ENCODE results near the gene PPY. TPM values are rescaled to one million over a fixed set of nuclear protein-coding genes. Genes with fewer than 3 reads are reported as not detected.

PPY gene
- total RNA-seq, 1 experiment from 2014 or later: not detected

- Histone ChIP-seq H3K27me3 (ENCODE audit: control insufficient read depth, insufficient read depth, low read length) (no peaks in the 10 kb centered on the region), H3K4me1 (ENCODE audit: control insufficient read depth, insufficient read depth, low read length) (no peaks in the 10 kb centered on the region), H3K27ac (ENCODE audit: low read length) (no peak overlapping the region), H3K36me3 (ENCODE audit: control insufficient read depth, insufficient read depth, low read length) (no peaks in the 10 kb centered on the region), H3K4me3 (ENCODE audit: low read depth in 2 of 2, low read length in 2 of 2) (no peak overlapping the region), H3K9me3 (ENCODE audit: control insufficient read depth, insufficient read depth, low read depth, low read length) (no peaks in the 10 kb centered on the region)
- intact Hi-C loops (cut with micrococcal nuclease; ENCODE audit: unreplicated experiment) (no loop called here), in situ Hi-C loops (cut with HindIII; ENCODE audit: low pct_unique_long_range_greater_than_20kb, low sequenced_read_pairs) (no loop called here)
- CTCF ChIA-PET: no interaction called here
- DNase-seq (ENCODE audit: low read depth, low spot score): no peak
- no TSS peak for BruUV-seq (replicated peaks)
- TF ChIP-seq CTCF (IDR thresholded peaks at IDR 0.05) (no peak), SIN3A (IDR thresholded peaks at IDR 0.05; ENCODE audit: borderline replicate concordance, insufficient read depth, low read depth, low read length) (no peak), TCF7L2 (IDR thresholded peaks at IDR 0.05; ENCODE audit: low read depth, low read length) (no peak), REST (IDR thresholded peaks at IDR 0.05; ENCODE audit: insufficient read depth in 1 of 2, low read depth in 2 of 2, low read length in 1 of 2) (no peak)
- POLR2A ChIA-PET: no interaction called here
- no peak for ATAC-seq
Observed at GRCh38 chr17:43917016-43917347, 25.3 kb downstream of the PPY start.

- TF ChIP-seq TCF7L2 (IDR thresholded peaks at IDR 0.05; ENCODE audit: low read depth, low read length) (no peak), SIN3A (IDR thresholded peaks at IDR 0.05; ENCODE audit: borderline replicate concordance, insufficient read depth, low read depth, low read length) (no peak), POLR2AphosphoS5 (IDR thresholded peaks at IDR 0.05; ENCODE audit: low read depth, low read length) (no peak), REST (IDR thresholded peaks at IDR 0.05; ENCODE audit: insufficient read depth in 1 of 2, low read depth in 2 of 2, low read length in 1 of 2) (no peak), CTCF (IDR thresholded peaks at IDR 0.05) (no peak)
- H3K27me3 ChIP-seq (ENCODE audit: control insufficient read depth, insufficient read depth, low read length): no peaks in the 10 kb centered on the region
- POLR2A ChIA-PET: no interaction called here
- intact Hi-C loops (cut with micrococcal nuclease; ENCODE audit: unreplicated experiment): no loop called here
- no peak overlapping the region for H3K27ac ChIP-seq (ENCODE audit: low read length)
- no peak for ATAC-seq
- no TSS peak for BruUV-seq (replicated peaks)
- no peak overlapping the region for H3K4me3 ChIP-seq (ENCODE audit: low read depth in 2 of 2, low read length in 2 of 2)
- CTCF ChIA-PET: no interaction called here
- no peaks in the 10 kb centered on the region for H3K4me1 ChIP-seq (ENCODE audit: control insufficient read depth, insufficient read depth, low read length)
- H3K36me3 ChIP-seq (ENCODE audit: control insufficient read depth, insufficient read depth, low read length): no peaks in the 10 kb centered on the region
- no peak for DNase-seq (ENCODE audit: low read depth, low spot score)
- in situ Hi-C loops (cut with HindIII; ENCODE audit: low pct_unique_long_range_greater_than_20kb, low sequenced_read_pairs): no loop called here
- no peaks in the 10 kb centered on the region for H3K9me3 ChIP-seq (ENCODE audit: control insufficient read depth, insufficient read depth, low read depth, low read length)
Observed at GRCh38 chr17:43916385-43916784, 25.9 kb downstream of the PPY start.
